ENCODE results near the gene HAS3.

GRCh38 chr16:69141936-69142335 lies 36.5 kb downstream of the HAS3 start:
- TF ChIP-seq CTCF (tag by site-specific recombination; IDR thresholded peaks at IDR 0.05) (no peak), ZNF776 (tag by site-specific recombination; IDR thresholded peaks at IDR 0.05; ENCODE audit: borderline replicate concordance) (no peak), ZBTB8A (tag by site-specific recombination; IDR thresholded peaks at IDR 0.05) (no peak), ELK4 (IDR thresholded peaks at IDR 0.05; ENCODE audit: borderline replicate concordance, low read depth, low read length) (no peak)
